ENCODE results near the gene ZCCHC24. TPM values are rescaled to one million over a fixed set of nuclear protein-coding genes. Genes with fewer than 3 reads are reported as not detected.

The ZCCHC24 gene
- total and polyA plus RNA-seq, 5 donors from 2014 or later, result 0.25 to 1.8 (median 0.76) TPM

DNA sequence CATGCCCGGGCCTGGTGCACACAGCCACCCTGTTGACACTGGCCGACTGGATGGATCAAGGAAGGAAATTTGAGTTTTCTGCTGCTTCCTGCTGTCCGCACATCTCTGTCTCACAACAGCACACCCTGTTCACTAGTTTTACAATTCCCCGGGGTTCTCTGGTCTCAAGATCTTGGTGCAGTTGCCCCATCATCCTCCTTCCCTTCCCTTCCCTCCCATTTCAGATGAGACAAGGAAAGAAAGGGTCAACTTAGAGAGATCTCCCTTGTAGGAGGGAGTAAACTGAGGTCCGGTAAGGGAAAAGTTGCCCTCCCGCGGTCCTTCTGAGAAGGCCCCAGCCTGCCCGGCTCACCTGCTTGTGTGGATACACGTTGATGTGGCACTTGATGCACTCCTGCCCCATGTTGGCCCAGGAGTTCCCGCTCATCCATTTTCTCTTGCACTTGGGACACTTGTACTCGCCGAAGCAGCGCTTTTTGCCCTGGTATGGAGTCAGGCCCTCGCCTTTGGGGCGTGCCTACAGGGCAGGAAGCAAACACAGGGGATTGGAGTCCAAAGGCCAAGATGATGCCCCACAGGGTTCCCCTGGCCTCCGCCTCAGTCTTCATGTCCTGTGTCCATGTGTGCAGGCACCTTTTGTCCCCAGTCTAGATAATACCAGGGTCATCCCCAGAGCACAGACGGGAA lies 51.4 kb downstream of the ZCCHC24 start:
- H3K36me3 ChIP-seq (ENCODE audit: control insufficient read depth, insufficient read depth, low read length), result no peaks in the 10 kb centered on the region
- no peaks in the 10 kb centered on the region for H3K9me3 ChIP-seq (ENCODE audit: control insufficient read depth in 2 of 2, low read length in 2 of 2)

DNA sequence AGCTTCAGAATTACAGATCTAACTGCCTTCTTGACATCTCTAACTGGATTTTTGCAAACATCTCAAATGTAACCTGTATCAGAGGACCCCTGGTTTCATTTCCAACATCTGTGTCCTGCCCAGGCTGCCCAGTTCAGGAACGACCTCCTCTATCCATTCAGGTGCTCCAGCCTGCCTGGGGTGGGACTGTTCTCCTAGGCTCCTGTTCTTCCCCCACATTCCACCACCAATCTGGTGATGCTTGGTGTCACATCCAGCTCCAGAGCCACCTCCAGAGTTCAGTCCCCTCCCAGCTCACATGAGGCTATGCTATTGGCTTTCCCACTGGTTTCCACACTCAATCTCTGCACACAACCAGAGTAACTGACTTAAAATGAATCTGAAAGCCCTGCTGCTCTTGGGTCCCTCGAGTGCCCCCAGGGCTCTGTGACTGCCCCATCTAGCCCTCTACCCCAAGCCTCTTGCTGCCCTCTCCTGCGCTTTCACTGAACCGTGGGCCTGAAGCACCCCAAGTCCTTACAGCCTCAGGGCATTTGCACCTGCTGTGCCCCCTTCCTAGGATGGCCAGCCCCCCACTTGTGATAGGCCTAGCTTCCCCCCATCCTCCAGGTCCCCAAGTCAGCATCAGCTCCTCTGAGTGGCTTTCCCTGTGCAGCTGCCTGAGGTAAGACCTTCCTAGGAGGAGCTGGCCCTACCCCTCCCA lies 52.1 kb downstream of the ZCCHC24 start:
- DNase-seq, result no peak
- ATAC-seq (ENCODE audit: low read depth in 2 of 2), result no peak
- H3K4me1 ChIP-seq (ENCODE audit: control insufficient read depth, insufficient read depth, low read length, poor library complexity, severe bottlenecking), result no peaks in the 10 kb centered on the region
- Mint-ChIP-seq H3K4me1 (peaks cover 0 to 2% (median 0%) of the 10 kb centered on the region in 4 donors), H3K4me3 (peak overlapping the region in 1 of 4 donors; percentile 68), H3K36me3 (no peaks in the 10 kb centered on the region), H3K9me3 (no peaks in the 10 kb centered on the region), H3K27me3 (peaks cover 6% of the 10 kb centered on the region), H3K27ac (no peak overlapping the region)
- H3K4me3 ChIP-seq (ENCODE audit: low read depth, low read length), result no peak overlapping the region
- H3K36me3 ChIP-seq (ENCODE audit: control insufficient read depth, insufficient read depth, low read length), result no peaks in the 10 kb centered on the region
- no peaks in the 10 kb centered on the region for H3K9me3 ChIP-seq (ENCODE audit: control insufficient read depth in 2 of 2, low read length in 2 of 2)
- no peaks in the 10 kb centered on the region for H3K27me3 ChIP-seq (ENCODE audit: control insufficient read depth, insufficient read depth, low read length)
- no peak overlapping the region for H3K27ac ChIP-seq (ENCODE audit: insufficient read depth, low read length, poor library complexity, severe bottlenecking)

More for the DNA sequence above, 51.4 kb downstream of the ZCCHC24 start:
- no peaks in the 10 kb centered on the region for H3K9me3 Mint-ChIP-seq
- Histone ChIP-seq H3K27me3 (ENCODE audit: control insufficient read depth, insufficient read depth, low read length) (no peaks in the 10 kb centered on the region), H3K4me3 (ENCODE audit: low read depth, low read length) (no peak overlapping the region), H3K27ac (ENCODE audit: insufficient read depth, low read length, poor library complexity, severe bottlenecking) (no peak overlapping the region), H3K4me1 (ENCODE audit: control insufficient read depth, insufficient read depth, low read length, poor library complexity, severe bottlenecking) (no peaks in the 10 kb centered on the region)
- no peak overlapping the region for H3K4me3 Mint-ChIP-seq
- ATAC-seq (ENCODE audit: low read depth in 2 of 2) (no peak), DNase-seq (no peak)
- H3K27ac Mint-ChIP-seq, result no peak overlapping the region
- no peaks in the 10 kb centered on the region for H3K36me3 Mint-ChIP-seq
- peaks cover 0 to 2% (median 0%) of the 10 kb centered on the region in 4 donors for H3K4me1 Mint-ChIP-seq
- H3K27me3 Mint-ChIP-seq, result peaks cover 6% of the 10 kb centered on the region

DNA sequence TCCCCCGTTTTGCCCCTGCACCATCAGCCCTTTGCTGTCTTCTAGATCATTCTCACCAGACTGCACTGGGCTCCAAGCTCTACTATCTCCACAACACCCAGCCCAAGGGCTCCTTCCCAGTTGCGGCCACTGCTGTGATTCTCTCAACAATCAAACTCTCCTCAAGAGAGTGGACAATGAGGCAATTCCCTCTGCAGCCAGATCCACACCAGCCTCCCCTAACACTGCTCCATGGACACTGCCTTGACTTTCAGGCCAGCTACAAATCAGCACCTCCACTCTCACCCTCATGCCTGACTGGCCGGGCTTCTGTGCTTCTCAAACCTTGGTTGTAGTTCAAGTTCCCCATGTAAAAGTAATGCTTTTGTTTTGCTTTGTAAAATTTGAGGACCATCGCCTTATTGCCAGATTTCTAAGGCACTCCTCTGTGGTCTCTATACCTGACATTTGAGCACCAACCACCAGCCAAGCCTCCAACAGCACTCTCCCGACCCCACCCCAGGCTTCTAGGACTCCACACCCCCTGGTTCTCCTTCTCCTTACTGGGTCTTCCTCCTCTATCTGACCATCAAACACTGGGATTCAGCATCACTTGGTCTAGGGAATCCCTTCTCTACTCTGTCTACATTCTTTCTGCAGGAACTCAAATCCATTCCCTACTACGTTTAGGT lies 52.8 kb downstream of the ZCCHC24 start:
- Mint-ChIP-seq H3K9me3 (no peaks in the 10 kb centered on the region), H3K27me3 (peaks cover 6% of the 10 kb centered on the region), H3K4me3 (no peak overlapping the region), H3K4me1 (peaks cover 0 to 2% (median 0%) of the 10 kb centered on the region in 4 donors), H3K27ac (no peak overlapping the region), H3K36me3 (no peaks in the 10 kb centered on the region)
- H3K9me3 ChIP-seq (ENCODE audit: control insufficient read depth in 2 of 2, low read length in 2 of 2), result no peaks in the 10 kb centered on the region
- H3K4me3 ChIP-seq (ENCODE audit: low read depth, low read length), result no peak overlapping the region
- no peaks in the 10 kb centered on the region for H3K4me1 ChIP-seq (ENCODE audit: control insufficient read depth, insufficient read depth, low read length, poor library complexity, severe bottlenecking)
- no peak overlapping the region for H3K27ac ChIP-seq (ENCODE audit: insufficient read depth, low read length, poor library complexity, severe bottlenecking)
- DNase-seq (no peak), ATAC-seq (ENCODE audit: low read depth in 2 of 2) (no peak)
- no peaks in the 10 kb centered on the region for H3K36me3 ChIP-seq (ENCODE audit: control insufficient read depth, insufficient read depth, low read length)
- H3K27me3 ChIP-seq (ENCODE audit: control insufficient read depth, insufficient read depth, low read length), result no peaks in the 10 kb centered on the region

DNA sequence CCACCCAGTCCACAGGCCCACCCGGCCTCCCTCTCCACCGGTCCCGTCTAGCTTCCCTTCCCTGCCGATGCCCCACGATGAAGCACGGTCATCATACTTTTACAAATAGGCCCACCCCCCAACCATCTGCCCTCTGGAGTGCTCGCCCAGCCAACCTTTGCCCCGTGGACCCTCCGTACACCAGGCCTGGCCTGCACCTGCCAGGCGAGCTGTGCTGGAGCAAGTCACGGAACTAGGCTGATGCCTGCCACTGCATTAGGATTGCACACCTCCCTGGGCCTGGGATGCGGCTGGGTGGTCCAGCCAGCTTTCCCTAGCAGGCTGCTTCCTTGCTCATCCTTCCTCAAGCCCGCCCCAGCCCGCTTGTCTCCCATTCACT lies 53.4 kb downstream of the ZCCHC24 start:
- Mint-ChIP-seq H3K27me3 (peaks cover 6% of the 10 kb centered on the region), H3K36me3 (no peaks in the 10 kb centered on the region), H3K4me1 (peaks cover 0 to 2% (median 0%) of the 10 kb centered on the region in 4 donors), H3K27ac (no peak overlapping the region), H3K9me3 (no peaks in the 10 kb centered on the region), H3K4me3 (no peak overlapping the region)
- Histone ChIP-seq H3K4me1 (ENCODE audit: control insufficient read depth, insufficient read depth, low read length, poor library complexity, severe bottlenecking) (no peaks in the 10 kb centered on the region), H3K36me3 (ENCODE audit: control insufficient read depth, insufficient read depth, low read length) (no peaks in the 10 kb centered on the region), H3K27me3 (ENCODE audit: control insufficient read depth, insufficient read depth, low read length) (no peaks in the 10 kb centered on the region), H3K9me3 (ENCODE audit: control insufficient read depth in 2 of 2, low read length in 2 of 2) (no peaks in the 10 kb centered on the region), H3K27ac (ENCODE audit: insufficient read depth, low read length, poor library complexity, severe bottlenecking) (no peak overlapping the region), H3K4me3 (ENCODE audit: low read depth, low read length) (no peak overlapping the region)
- ATAC-seq (ENCODE audit: low read depth in 2 of 2), result no peak
- no peak for DNase-seq

DNA sequence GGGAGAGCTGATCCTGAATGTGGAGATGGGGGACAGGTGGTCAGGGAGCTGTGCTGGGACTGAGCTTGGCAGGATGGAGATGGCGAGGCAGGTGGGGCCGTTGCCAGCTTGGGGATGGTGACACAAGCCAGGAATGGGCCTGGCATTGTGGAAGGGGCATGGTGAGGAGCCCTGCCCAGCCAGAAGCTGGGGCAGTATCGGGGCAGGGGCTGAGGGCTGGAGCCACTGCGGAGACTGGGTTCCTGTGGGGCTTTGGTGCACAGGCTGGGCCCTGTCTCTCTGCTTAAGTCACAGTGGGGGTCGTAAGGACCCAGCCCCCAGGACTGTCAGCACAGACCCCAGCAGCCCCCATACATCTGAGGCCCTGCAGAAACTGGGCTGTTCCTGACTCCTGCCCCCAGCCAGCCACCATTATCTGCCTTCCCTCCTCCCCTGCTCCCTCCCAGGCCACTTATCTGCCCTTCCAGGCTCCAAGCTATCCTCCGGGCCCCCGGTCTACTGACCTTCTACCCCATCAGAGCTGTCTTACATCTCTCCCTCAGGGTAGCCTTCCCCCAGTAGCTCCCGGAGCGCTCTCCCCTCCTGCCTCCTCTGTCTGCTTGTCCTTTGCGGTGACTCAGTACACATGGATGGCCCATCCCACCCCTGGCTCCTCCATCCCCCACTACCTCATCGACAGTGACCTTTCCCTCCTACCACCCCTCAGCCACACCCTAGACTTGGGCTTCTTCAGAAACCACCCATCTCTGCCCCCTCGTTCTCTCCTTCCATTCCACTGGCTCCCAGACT lies 54.0 kb downstream of the ZCCHC24 start:
- Mint-ChIP-seq H3K9me3 (no peaks in the 10 kb centered on the region), H3K4me1 (peaks cover 0 to 2% (median 0%) of the 10 kb centered on the region in 4 donors), H3K27ac (no peak overlapping the region), H3K27me3 (peaks cover 6% of the 10 kb centered on the region), H3K4me3 (no peak overlapping the region), H3K36me3 (no peaks in the 10 kb centered on the region)
- ATAC-seq (ENCODE audit: low read depth in 2 of 2), result no peak
- no peak for DNase-seq
- no peak overlapping the region for H3K4me3 ChIP-seq (ENCODE audit: low read depth, low read length)
- no peaks in the 10 kb centered on the region for H3K4me1 ChIP-seq (ENCODE audit: control insufficient read depth, insufficient read depth, low read length, poor library complexity, severe bottlenecking)
- no peaks in the 10 kb centered on the region for H3K36me3 ChIP-seq (ENCODE audit: control insufficient read depth, insufficient read depth, low read length)
- H3K9me3 ChIP-seq (ENCODE audit: control insufficient read depth in 2 of 2, low read length in 2 of 2), result no peaks in the 10 kb centered on the region
- no peaks in the 10 kb centered on the region for H3K27me3 ChIP-seq (ENCODE audit: control insufficient read depth, insufficient read depth, low read length)
- no peak overlapping the region for H3K27ac ChIP-seq (ENCODE audit: insufficient read depth, low read length, poor library complexity, severe bottlenecking)

DNA sequence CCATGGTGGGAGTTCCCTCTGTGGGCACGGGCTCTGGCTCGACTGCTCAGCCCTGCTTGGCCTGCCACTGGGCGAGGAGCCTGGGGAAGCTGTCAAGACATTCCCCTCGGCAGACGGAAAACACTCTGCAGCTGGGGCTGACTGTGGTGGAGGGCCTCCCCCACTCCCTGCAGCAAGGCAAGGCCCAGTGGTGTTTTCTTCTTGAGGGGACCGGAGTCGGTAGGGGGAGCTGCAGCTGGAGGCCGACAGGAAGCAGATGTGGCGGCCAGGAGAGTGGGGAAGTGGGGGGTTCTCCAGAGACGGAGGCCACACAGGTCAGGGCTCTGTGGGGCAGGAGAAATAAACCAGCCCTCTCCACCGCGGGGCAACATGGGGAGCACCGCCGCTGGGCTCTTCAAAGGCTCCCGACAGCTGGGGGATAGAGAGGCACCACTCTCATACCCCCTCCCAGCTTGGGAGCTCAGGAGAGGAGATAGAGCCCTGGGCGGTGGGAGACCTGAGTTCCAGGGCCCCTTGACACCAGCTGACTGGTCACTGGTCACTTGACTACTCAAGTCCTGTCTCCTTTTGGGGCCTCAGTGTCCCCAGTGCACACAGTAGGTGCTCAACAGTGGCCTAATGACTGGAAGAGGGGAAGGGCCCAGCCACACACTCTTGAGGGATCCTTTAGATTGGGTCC lies 54.7 kb downstream of the ZCCHC24 start:
- H3K27ac Mint-ChIP-seq, result no peak overlapping the region
- peak overlapping the region in 1 of 4 donors; percentile 54 for H3K4me3 Mint-ChIP-seq
- Histone ChIP-seq H3K27ac (ENCODE audit: insufficient read depth, low read length, poor library complexity, severe bottlenecking) (no peak overlapping the region), H3K4me1 (ENCODE audit: control insufficient read depth, insufficient read depth, low read length, poor library complexity, severe bottlenecking) (no peaks in the 10 kb centered on the region), H3K4me3 (ENCODE audit: low read depth, low read length) (no peak overlapping the region), H3K27me3 (ENCODE audit: control insufficient read depth, insufficient read depth, low read length) (no peaks in the 10 kb centered on the region), H3K9me3 (ENCODE audit: control insufficient read depth in 2 of 2, low read length in 2 of 2) (no peaks in the 10 kb centered on the region), H3K36me3 (ENCODE audit: control insufficient read depth, insufficient read depth, low read length) (no peaks in the 10 kb centered on the region)
- H3K9me3 Mint-ChIP-seq, result no peaks in the 10 kb centered on the region
- H3K36me3 Mint-ChIP-seq, result no peaks in the 10 kb centered on the region
- ATAC-seq (ENCODE audit: low read depth in 2 of 2) (peak in 1 of 2 donors; percentile 21), DNase-seq (no peak)
- peaks cover 0 to 2% (median 0%) of the 10 kb centered on the region in 4 donors for H3K4me1 Mint-ChIP-seq
- no peaks in the 10 kb centered on the region for H3K27me3 Mint-ChIP-seq

DNA sequence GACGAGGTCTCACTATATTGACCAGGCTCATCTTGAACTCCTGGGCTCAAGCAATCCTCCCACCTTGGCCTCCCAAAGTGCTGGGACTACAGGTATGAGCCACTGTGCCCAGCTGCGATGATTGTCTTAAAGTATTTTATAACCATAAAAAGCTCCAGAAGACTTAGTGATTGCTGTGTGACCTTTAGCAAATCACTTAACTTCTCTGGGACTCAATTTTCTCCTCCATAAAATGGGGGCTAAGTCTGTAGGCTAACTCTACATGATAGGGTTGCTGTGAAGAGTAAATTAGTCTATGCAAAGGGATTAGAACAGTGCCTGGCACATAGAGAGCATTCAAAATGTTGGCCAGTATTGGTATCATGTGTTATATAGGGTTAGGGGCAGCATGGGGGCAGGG lies 55.4 kb downstream of the ZCCHC24 start:
- H3K4me1 Mint-ChIP-seq, result peaks cover 0 to 2% (median 0%) of the 10 kb centered on the region in 4 donors
- no peak overlapping the region for H3K27ac Mint-ChIP-seq
- Histone ChIP-seq H3K9me3 (ENCODE audit: control insufficient read depth in 2 of 2, low read length in 2 of 2) (no peaks in the 10 kb centered on the region), H3K27me3 (ENCODE audit: control insufficient read depth, insufficient read depth, low read length) (no peaks in the 10 kb centered on the region), H3K4me1 (ENCODE audit: control insufficient read depth, insufficient read depth, low read length, poor library complexity, severe bottlenecking) (no peaks in the 10 kb centered on the region), H3K36me3 (ENCODE audit: control insufficient read depth, insufficient read depth, low read length) (no peaks in the 10 kb centered on the region), H3K27ac (ENCODE audit: insufficient read depth, low read length, poor library complexity, severe bottlenecking) (no peak overlapping the region), H3K4me3 (ENCODE audit: low read depth, low read length) (no peak overlapping the region)
- DNase-seq, result no peak
- no peaks in the 10 kb centered on the region for H3K27me3 Mint-ChIP-seq
- H3K9me3 Mint-ChIP-seq, result no peaks in the 10 kb centered on the region
- ATAC-seq (ENCODE audit: low read depth in 2 of 2), result no peak
- H3K36me3 Mint-ChIP-seq, result no peaks in the 10 kb centered on the region
- no peak overlapping the region for H3K4me3 Mint-ChIP-seq
